ENCODE results near the gene COBL.

DNA sequence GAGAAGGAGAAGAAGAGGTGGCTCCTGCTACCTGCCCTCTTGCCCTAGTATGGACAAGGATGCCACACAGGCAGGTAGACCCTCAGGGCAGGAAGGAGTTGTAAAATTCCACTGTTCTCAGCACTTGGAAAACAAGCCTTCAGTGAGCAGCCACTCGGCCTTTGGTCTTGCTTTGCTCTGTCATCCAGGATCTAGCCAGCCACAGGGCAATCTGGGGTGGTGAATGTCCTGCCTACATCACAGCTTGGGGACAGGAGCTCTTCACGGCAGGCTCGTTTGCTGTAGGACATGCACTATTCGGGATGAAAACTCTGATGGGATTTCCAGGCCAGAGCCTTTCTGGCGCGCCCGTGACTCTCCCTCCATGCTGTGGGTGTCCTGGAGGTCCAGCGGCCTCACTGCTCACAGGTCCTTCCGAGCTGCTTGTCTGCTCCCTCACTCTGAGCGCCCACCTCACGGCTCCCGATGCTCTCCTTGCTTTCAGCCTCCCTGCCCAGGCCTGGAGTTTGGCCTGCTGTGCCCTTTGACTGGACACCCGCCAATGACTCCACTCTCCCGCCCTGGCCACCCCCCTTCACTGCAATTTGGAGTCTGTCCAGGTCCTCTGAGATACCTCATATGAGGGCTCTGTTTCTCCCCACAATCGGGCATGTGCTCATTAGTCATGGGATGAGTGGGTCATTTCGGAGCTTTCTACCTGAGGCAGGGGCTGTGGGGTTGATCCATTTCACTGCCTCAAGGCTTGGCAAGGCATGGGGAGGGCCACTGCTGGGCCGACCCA lies 306.7 kb downstream of the COBL start:
- TF ChIP-seq, protein P1, sequence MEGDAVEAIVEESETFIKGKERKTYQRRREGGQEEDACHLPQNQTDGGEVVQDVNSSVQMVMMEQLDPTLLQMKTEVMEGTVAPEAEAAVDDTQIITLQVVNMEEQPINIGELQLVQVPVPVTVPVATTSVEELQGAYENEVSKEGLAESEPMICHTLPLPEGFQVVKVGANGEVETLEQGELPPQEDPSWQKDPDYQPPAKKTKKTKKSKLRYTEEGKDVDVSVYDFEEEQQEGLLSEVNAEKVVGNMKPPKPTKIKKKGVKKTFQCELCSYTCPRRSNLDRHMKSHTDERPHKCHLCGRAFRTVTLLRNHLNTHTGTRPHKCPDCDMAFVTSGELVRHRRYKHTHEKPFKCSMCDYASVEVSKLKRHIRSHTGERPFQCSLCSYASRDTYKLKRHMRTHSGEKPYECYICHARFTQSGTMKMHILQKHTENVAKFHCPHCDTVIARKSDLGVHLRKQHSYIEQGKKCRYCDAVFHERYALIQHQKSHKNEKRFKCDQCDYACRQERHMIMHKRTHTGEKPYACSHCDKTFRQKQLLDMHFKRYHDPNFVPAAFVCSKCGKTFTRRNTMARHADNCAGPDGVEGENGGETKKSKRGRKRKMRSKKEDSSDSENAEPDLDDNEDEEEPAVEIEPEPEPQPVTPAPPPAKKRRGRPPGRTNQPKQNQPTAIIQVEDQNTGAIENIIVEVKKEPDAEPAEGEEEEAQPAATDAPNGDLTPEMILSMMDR (IDR thresholded peaks at IDR 0.05): no peak
- TF ChIP-seq POLR2AphosphoS5 (IDR thresholded peaks at IDR 0.05) (no peak), POLR2A (IDR thresholded peaks at IDR 0.05) (no peak)
